GM12891 (cell line): ENCODE results near the gene KANSL1.
A peak's percentile ranks its signal among the peaks of the same experiment; 100 is the strongest.

ENCODE experiments used
- DNase-seq: peaks from one replicate; pipeline ENCODE4 v3.0.0; 2011; ENCODE audit warnings: low spot score; ENCODE audit not compliant: insufficient read length
- FAIRE-seq: peaks from 2 replicates; lab custom pipeline; 2011; peaks lifted over from hg19 to GRCh38; lab: Jason Lieb, UNC
- PAX5 ChIP-seq: IDR thresholded peaks from 2 replicates; pipeline ENCODE4 v1.6.1; 2011; ENCODE audit warnings: low read length, moderate library complexity, mild to moderate bottlenecking; ENCODE audit not compliant: insufficient read depth, severe bottlenecking
- POLR2A ChIP-seq: IDR thresholded peaks from 2 replicates; pipeline ENCODE4 v1.6.1; 2011; ENCODE audit warnings: low read depth, low read length, control low read depth
- POLR2AphosphoS5 ChIP-seq: IDR thresholded peaks from 2 replicates; pipeline ENCODE4 v1.6.1; 2011; ENCODE audit warnings: low read depth, low read length, control low read depth
- POU2F2 ChIP-seq: IDR thresholded peaks from 2 replicates; pipeline ENCODE4 v1.6.1; 2011; ENCODE audit warnings: low read depth, mild to moderate bottlenecking, control low read depth, low read length, moderate library complexity
- SPI1 ChIP-seq: IDR thresholded peaks from 2 replicates; pipeline ENCODE4 v1.6.1; 2011; ENCODE audit warnings: low read depth, low read length, control low read depth
- TAF1 ChIP-seq: IDR thresholded peaks from 2 replicates; pipeline ENCODE4 v1.6.1; 2011; ENCODE audit warnings: low read depth, low read length, control low read depth

Gene KANSL1

GRCh38 chr17:46003907-46004748, 189.1 kb downstream of the KANSL1 start:
- no peak for TF ChIP-seq POLR2AphosphoS5
- TF ChIP-seq TAF1, result no peak
- TF ChIP-seq POLR2A, result no peak
- TF ChIP-seq PAX5, result no peak
- no peak for TF ChIP-seq SPI1
- no peak for TF ChIP-seq POU2F2
- FAIRE-seq (no peak), DNase-seq (no peak)

DNA sequence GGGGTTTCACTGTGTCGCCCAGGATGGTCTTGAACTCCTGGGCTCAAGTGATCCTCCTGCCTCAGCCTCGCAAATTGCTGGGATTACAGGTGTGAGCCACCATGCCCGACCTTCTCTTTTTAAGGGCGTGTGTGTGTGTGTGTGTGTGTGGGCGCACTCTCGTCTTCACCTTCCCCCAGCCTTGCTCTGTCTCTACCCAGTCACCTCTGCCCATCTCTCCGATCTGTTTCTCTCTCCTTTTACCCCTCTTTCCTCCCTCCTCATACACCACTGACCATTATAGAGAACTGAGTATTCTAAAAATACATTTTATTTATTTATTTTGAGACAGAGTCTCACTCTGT, 190.3 kb downstream of the KANSL1 start:
- FAIRE-seq (no peak), DNase-seq (no peak)
- TF ChIP-seq TAF1, result no peak
- TF ChIP-seq PAX5, result no peak
- no peak for TF ChIP-seq POLR2A
- no peak for TF ChIP-seq SPI1
- no peak for TF ChIP-seq POU2F2
- TF ChIP-seq POLR2AphosphoS5, result no peak

DNA sequence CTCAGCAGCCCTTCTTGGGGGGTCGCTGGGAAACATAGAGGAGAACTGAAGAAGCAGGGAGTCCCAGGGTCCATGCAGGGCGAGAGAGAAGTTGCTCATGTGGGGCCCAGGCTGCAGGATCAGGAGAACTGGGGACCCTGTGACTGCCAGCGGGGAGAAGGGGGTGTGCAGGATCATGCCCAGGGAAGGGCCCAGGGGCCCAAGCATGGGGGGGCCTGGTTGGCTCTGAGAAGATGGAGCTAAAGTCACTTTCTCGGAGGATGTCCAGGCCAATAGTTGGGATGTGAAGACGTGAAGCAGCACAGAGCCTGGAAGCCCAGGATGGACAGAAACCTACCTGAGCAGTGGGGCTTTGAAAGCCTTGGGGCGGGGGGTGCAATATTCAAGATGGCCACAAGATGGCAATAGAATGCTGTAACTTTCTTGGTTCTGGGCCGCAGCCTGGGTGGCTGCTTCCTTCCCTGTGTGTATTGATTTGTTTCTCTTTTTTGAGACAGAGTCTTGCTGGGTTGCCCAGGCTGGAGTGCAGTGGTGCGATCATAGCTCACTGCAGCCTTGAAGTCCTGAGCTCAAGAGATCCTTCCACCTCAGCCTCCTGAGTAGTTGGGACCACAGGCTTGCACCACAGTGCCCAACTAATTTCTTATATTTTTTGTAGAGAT, 190.8 kb downstream of the KANSL1 start:
- FAIRE-seq, result peak; percentile 94
- peak; percentile 73 for DNase-seq
- no peak for TF ChIP-seq POLR2AphosphoS5
- 0 out of 2 replicates have a peak, but pooled peaks have one; percentile 13 for TF ChIP-seq SPI1
- peak; percentile 28; the same call in 1 of the 2 replicates for TF ChIP-seq POU2F2

DNA sequence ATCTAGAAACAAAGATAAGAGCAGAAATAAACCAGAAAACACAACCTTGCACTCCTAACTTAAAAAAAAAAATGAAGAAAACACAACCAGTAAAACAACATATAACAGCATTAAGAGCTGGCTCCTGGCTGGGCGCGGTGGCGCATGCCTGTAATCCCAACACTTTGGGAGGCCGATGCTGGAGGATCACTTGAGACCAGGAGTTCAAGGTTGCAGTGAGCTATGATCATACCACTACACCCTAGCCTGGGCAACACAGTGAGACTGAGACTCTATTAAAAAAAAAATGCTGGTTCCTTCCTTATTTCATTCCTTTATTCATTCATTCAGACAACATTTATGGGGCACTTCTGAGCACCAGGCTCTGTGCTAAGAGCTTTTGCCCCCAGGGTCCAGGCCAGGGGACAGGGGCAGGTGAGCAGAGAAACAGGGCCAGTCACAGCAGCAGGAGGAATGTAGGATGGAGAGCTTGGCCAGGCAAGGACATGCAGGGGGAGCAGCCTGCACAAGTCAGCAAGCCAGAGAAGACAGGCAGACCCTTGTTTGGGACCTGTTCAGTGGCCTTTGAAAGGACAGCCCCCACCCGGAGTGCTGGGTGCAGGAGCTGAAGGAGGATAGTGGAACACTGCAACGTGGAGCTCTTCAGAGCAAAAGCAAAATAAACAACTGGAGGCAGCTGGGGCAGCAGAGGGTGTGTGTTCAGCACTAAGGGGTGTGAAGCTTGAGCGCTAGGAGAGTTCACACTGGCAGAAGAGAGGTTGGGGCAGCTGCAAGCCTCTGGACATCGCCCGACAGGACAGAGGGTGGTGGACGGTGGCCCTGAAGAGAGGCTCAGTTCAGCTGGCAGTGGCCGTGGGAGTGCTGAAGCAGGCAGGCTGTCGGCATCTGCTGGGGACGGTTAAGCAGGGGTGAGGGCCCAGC, 191.6 kb downstream of the KANSL1 start:
- no peak for FAIRE-seq
- no peak for DNase-seq
- no peak for TF ChIP-seq POLR2AphosphoS5
- TF ChIP-seq POLR2A, result no peak
- no peak for TF ChIP-seq TAF1
- no peak for TF ChIP-seq PAX5
- no peak for TF ChIP-seq SPI1
- TF ChIP-seq POU2F2, result no peak

DNA sequence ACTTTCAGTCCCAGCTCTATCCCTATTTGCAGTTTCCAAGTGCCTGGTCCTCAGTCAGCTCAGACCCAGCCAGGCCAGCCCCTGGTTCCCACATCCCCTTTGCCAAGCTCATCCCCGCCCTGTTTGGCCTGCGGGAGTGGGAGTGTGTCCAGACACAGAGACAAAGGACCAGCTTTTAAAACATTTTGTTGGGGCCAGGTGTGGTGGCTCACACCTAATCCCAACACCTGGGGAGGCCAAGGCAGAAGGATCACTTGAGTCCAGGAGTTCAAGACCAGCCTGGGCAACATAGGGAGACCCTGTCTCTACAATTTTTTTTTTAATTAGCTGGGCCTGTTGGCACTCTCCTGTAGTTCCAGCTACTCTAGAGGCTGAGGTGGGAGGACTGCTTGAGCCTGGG, 192.5 kb downstream of the KANSL1 start:
- DNase-seq, result no peak
- no peak for TF ChIP-seq TAF1
- TF ChIP-seq PAX5, result no peak
- no peak for TF ChIP-seq POLR2AphosphoS5
- TF ChIP-seq POLR2A, result no peak
- FAIRE-seq, result no peak

GRCh38 chr17:46000292-46000691, 192.9 kb downstream of the KANSL1 start:
- no peak for DNase-seq
- TF ChIP-seq POU2F2, result no peak
- TF ChIP-seq POLR2A, result no peak
- no peak for FAIRE-seq

DNA sequence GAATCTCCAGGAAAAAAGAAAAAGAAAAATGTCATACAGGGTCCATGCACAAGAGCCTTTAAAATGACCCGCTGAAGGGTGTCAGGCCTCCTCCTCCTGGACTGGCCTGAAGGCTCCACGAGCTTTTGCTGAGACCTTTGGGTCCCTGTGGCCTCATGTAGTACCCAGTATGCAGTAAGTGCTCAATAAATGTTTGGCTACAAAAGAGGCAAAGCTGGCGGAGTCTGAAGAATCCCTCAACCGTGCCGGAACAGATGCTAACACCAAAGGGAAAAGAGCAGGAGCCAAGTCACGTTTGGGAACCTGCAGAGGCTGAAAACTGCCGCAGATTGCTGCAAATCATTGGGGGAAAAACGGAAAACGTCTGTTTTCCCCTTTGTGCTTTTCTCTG, 193.3 kb downstream of the KANSL1 start:
- no peak for TF ChIP-seq SPI1
- no peak for TF ChIP-seq POLR2A
- no peak for TF ChIP-seq TAF1
- no peak for TF ChIP-seq POLR2AphosphoS5
- FAIRE-seq, result no peak
- no peak for DNase-seq

GRCh38 chr17:45998987-45999899, 194.0 kb downstream of the KANSL1 start, which contains the start of gene STH:
Gene STH, plus strand, starts transcription at chr17:45999250. Its CDS starts 30 bp downstream, at chr17:45999280.
- no peak for TF ChIP-seq POLR2AphosphoS5
- no peak for TF ChIP-seq POLR2A
- no peak for TF ChIP-seq SPI1
- TF ChIP-seq POU2F2, result no peak
- TF ChIP-seq PAX5, result no peak
- TF ChIP-seq TAF1, result no peak
- DNase-seq, result no peak
- FAIRE-seq, result no peak

- TF ChIP-seq POU2F2 (no peak), POLR2AphosphoS5 (no peak), TAF1 (no peak), SPI1 (no peak), PAX5 (no peak), POLR2A (no peak)
These were observed 195.6 kb downstream of the KANSL1 start for GRCh38 chr17:45997624-45998023.

More at GRCh38 chr17:45997624-45998023, 195.6 kb downstream of the KANSL1 start:
- DNase-seq (no peak), FAIRE-seq (no peak)
